GM12874 (cell line): ENCODE measurements around the gene FGFR2.

Experiments
- CTCF ChIP-seq: IDR thresholded peaks from 2 replicates; pipeline ENCODE4 v1.5.1; 2011; ENCODE audit warnings: low read depth, mild to moderate bottlenecking, control low read depth, low read length, moderate library complexity; ENCODE audit not compliant: insufficient read depth

Gene FGFR2

GRCh38 chr10:121501796-121502195 is 96.4 kb downstream of the FGFR2 start:
- TF ChIP-seq CTCF = no peak

- TF ChIP-seq CTCF = no peak
These were observed 97.4 kb downstream of the FGFR2 start for GRCh38 chr10:121500701-121501332.

- no peak for TF ChIP-seq CTCF
These were observed 100.5 kb downstream of the FGFR2 start for GRCh38 chr10:121497513-121498470.

- no peak for TF ChIP-seq CTCF
These were observed 102.5 kb downstream of the FGFR2 start for GRCh38 chr10:121495719-121496118.

- TF ChIP-seq CTCF = no peak
These were observed 103.9 kb downstream of the FGFR2 start for GRCh38 chr10:121494296-121494695.

GRCh38 chr10:121493521-121493920 is 104.7 kb downstream of the FGFR2 start:
- TF ChIP-seq CTCF = no peak

GRCh38 chr10:121490871-121491519 is 107.2 kb downstream of the FGFR2 start:
- no peak for TF ChIP-seq CTCF
